ENCODE data around the gene PPP1R10. TPM values are rescaled to one million over a fixed set of nuclear protein-coding genes. Genes with fewer than 3 reads are reported as not detected.

PPP1R10 gene
- total RNA-seq, 1 experiment from 2014 or later, result 82.9 TPM

- Histone ChIP-seq H3K36me3 (ENCODE audit: control insufficient read depth, insufficient read depth, low read length) (peaks cover 13% of the 10 kb centered on the region; the same call in 1 of the 2 replicates), H3K9me3 (ENCODE audit: control insufficient read depth, insufficient read depth, low read depth, low read length) (no peaks in the 10 kb centered on the region), H3K27me3 (ENCODE audit: control insufficient read depth, insufficient read depth, low read length) (no peaks in the 10 kb centered on the region), H3K4me3 (ENCODE audit: low read depth in 2 of 2, low read length in 2 of 2) (no peak overlapping the region), H3K27ac (ENCODE audit: low read length) (no peak overlapping the region), H3K4me1 (ENCODE audit: control insufficient read depth, insufficient read depth, low read length) (no peaks in the 10 kb centered on the region)
- ChIA-PET POLR2A (interaction anchor here (0.5 to 1.0 kb wide), 3 partner anchors 11 to 108 kb away, joined by 3 to 9 read pairs (median 4); no protein-coding TSS in a partner anchor), CTCF (no interaction called here)
- BruUV-seq (replicated peaks), result no TSS peak
- ATAC-seq (no peak), DNase-seq (ENCODE audit: low read depth, low spot score) (no peak)
- TF ChIP-seq SIN3A (IDR thresholded peaks at IDR 0.05; ENCODE audit: borderline replicate concordance, insufficient read depth, low read depth, low read length) (no peak), REST (IDR thresholded peaks at IDR 0.05; ENCODE audit: insufficient read depth in 1 of 2, low read depth in 2 of 2, low read length in 1 of 2) (no peak), POLR2AphosphoS5 (IDR thresholded peaks at IDR 0.05; ENCODE audit: low read depth, low read length) (peak; percentile 4; the same call in 1 of the 2 replicates), TCF7L2 (IDR thresholded peaks at IDR 0.05; ENCODE audit: low read depth, low read length) (no peak)
- TF ChIP-seq, protein P1, sequence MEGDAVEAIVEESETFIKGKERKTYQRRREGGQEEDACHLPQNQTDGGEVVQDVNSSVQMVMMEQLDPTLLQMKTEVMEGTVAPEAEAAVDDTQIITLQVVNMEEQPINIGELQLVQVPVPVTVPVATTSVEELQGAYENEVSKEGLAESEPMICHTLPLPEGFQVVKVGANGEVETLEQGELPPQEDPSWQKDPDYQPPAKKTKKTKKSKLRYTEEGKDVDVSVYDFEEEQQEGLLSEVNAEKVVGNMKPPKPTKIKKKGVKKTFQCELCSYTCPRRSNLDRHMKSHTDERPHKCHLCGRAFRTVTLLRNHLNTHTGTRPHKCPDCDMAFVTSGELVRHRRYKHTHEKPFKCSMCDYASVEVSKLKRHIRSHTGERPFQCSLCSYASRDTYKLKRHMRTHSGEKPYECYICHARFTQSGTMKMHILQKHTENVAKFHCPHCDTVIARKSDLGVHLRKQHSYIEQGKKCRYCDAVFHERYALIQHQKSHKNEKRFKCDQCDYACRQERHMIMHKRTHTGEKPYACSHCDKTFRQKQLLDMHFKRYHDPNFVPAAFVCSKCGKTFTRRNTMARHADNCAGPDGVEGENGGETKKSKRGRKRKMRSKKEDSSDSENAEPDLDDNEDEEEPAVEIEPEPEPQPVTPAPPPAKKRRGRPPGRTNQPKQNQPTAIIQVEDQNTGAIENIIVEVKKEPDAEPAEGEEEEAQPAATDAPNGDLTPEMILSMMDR (IDR thresholded peaks at IDR 0.05), result no peak
- intact Hi-C loops (cut with micrococcal nuclease; ENCODE audit: unreplicated experiment), result no loop called here
- in situ Hi-C loops (cut with HindIII; ENCODE audit: low pct_unique_long_range_greater_than_20kb, low sequenced_read_pairs), result no loop called here
These were observed 15.6 kb downstream of the PPP1R10 start for GRCh38 chr6:30601436-30601814.

DNA sequence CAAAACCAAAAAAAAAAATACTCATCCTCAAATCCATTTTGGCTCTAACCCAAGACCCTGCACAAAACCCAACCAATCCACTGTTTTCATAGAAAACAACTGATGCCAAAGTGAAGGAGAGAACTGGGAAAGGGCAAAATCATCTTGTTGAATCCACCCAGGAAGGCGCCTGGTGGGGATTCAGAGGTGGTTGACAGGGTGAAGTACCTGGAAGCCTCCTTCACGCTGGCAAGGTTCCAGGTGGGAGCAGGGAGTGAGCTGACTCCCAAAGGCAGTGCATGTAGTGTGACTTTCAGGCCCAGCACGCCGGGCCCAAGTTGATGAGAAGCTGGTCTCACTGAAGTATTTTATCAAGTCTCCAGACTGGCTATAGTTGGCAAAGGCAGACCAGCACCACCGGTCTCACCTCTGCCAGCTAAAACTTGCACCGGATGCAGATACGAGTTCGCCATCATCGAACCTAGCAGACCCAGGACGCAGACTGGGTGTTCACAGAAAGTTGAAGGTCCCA is 16.5 kb downstream of the PPP1R10 start:
- POLR2A ChIA-PET, result interaction anchor here (1.0 to 1.2 kb wide), 2 partner anchors 12 to 14 kb away, joined by 4 to 7 read pairs; no protein-coding TSS in a partner anchor
- Histone ChIP-seq H3K4me1 (ENCODE audit: control insufficient read depth, insufficient read depth, low read length) (no peaks in the 10 kb centered on the region), H3K4me3 (ENCODE audit: low read depth in 2 of 2, low read length in 2 of 2) (no peak overlapping the region), H3K27ac (ENCODE audit: low read length) (no peak overlapping the region), H3K9me3 (ENCODE audit: control insufficient read depth, insufficient read depth, low read depth, low read length) (no peaks in the 10 kb centered on the region), H3K36me3 (ENCODE audit: control insufficient read depth, insufficient read depth, low read length) (peaks cover 13% of the 10 kb centered on the region; the same call in 1 of the 2 replicates), H3K27me3 (ENCODE audit: control insufficient read depth, insufficient read depth, low read length) (no peaks in the 10 kb centered on the region)
- DNase-seq (ENCODE audit: low read depth, low spot score), result no peak
- CTCF ChIA-PET, result no interaction called here
- in situ Hi-C loops (cut with HindIII; ENCODE audit: low pct_unique_long_range_greater_than_20kb, low sequenced_read_pairs), result no loop called here
- intact Hi-C loops (cut with micrococcal nuclease; ENCODE audit: unreplicated experiment), result no loop called here
- BruUV-seq (replicated peaks), result TSS peak; percentile 15
- TF ChIP-seq SIN3A (IDR thresholded peaks at IDR 0.05; ENCODE audit: borderline replicate concordance, insufficient read depth, low read depth, low read length) (no peak), TCF7L2 (IDR thresholded peaks at IDR 0.05; ENCODE audit: low read depth, low read length) (no peak), POLR2AphosphoS5 (IDR thresholded peaks at IDR 0.05; ENCODE audit: low read depth, low read length) (no peak; the same call in none of the 2 replicates), REST (IDR thresholded peaks at IDR 0.05; ENCODE audit: insufficient read depth in 1 of 2, low read depth in 2 of 2, low read length in 1 of 2) (no peak)
- TF ChIP-seq, protein P1 (IDR thresholded peaks at IDR 0.05), result no peak
- ATAC-seq, result 0 out of 2 replicates have a peak, but pooled peaks have one; percentile 5

All from Panc1 (cell line).